A549 (cell line): ENCODE measurements around the gene ABCF1. TPM values are rescaled to one million over a fixed set of nuclear protein-coding genes. Genes with fewer than 3 reads are reported as not detected.

Experiments used
- ATAC-seq, 2 experiments: fragments of 200-7000 bp in 1 of 2; fragments of >200 bp in 1 of 2; cut with Nextera tagmentation in 1 of 2; cut with Tn5 transposase in 1 of 2; 3 replicates each; pipeline versions ENCODE4 v1.8.0 to v1.9.1; 2018 to 2020; ENCODE audit warnings: mild to moderate bottlenecking in 1 of 2, moderate library complexity in 1 of 2
- CTCF ChIA-PET: fragments of 300-600 bp; sonication (Branson Sonifier 250); formaldehyde crosslinking; extraction: SDS; loops from one replicate; lab custom pipeline; 2021; ENCODE audit warnings: antibody characterized with exemption, inconsistent platforms; lab: Yijun Ruan, JAX
- POLR2A ChIA-PET: fragments of 350-600 bp; formaldehyde crosslinking; extraction: SDS; loops from one replicate; lab custom pipeline; 2021; ENCODE audit warnings: antibody characterized with exemption, inconsistent platforms; lab: Yijun Ruan, JAX
- DNase-seq, 2 experiments: peaks; one replicate each; pipeline versions ENCODE4 v3.0.0 to v3.0.0-alpha.2; 2011 to 2016; ENCODE audit warnings: low read depth in 1 of 2, low spot score in 1 of 2
- FAIRE-seq: peaks from 2 replicates; lab custom pipeline; 2011; peaks lifted over from hg19 to GRCh38; lab: Jason Lieb, UNC
- H3K27ac ChIP-seq, 2 experiments: fragments of >200 bp; sonication (Bioruptor Twin); formaldehyde crosslinking; 3 replicates each; pipeline ENCODE4 v1.5.1; 2016 to 2017
- H3K4me1 ChIP-seq: fragments of >200 bp; sonication (Bioruptor Twin); formaldehyde crosslinking; 3 replicates; pipeline ENCODE4 v1.6.1; 2016
- H3K4me2 ChIP-seq: fragments of >200 bp; sonication (Bioruptor Twin); formaldehyde crosslinking; 3 replicates; pipeline ENCODE4 v1.6.1; 2016
- H3K4me3 ChIP-seq: fragments of >200 bp; sonication (Bioruptor Twin); formaldehyde crosslinking; 3 replicates; pipeline ENCODE4 v1.5.1; 2016
- H3K9me3 ChIP-seq: fragments of >200 bp; sonication (Bioruptor Twin); formaldehyde crosslinking; 3 replicates; pipeline ENCODE4 v1.6.1; 2016
- CBX2 ChIP-seq: fragments of 200-600 bp; sonication (generic); IDR thresholded peaks from 2 replicates; pipeline ENCODE4 v1.6.1; 2016; ENCODE audit warnings: low read depth, mild to moderate bottlenecking, borderline replicate concordance
- CHD2 ChIP-seq: fragments of 150-350 bp; IDR thresholded peaks from 2 replicates; pipeline ENCODE4 v1.6.1; 2014; ENCODE audit warnings: low read length; ENCODE audit not compliant: partially characterized antibody
- EHF ChIP-seq: fragments of 250-450 bp; sonication (Bioruptor Pico); IDR thresholded peaks from 2 replicates; pipeline ENCODE4 v1.5.0; 2020; ENCODE audit warnings: mild to moderate bottlenecking
- EHMT2 ChIP-seq: fragments of 200-600 bp; sonication (generic); IDR thresholded peaks from 2 replicates; pipeline ENCODE4 v1.6.1; 2016; ENCODE audit warnings: antibody characterized with exemption, low read depth, mild to moderate bottlenecking, moderate library complexity
- FOSL2 ChIP-seq, 2 experiments: fragments of 450-650 bp in 1 of 2; fragments of >200 bp in 1 of 2; sonication (Bioruptor Twin) in 1 of 2; formaldehyde crosslinking; IDR thresholded peaks; 2 replicates each; pipeline versions ENCODE4 v1.5.0 to v1.6.1; 2016 to 2020; ENCODE audit warnings: mild to moderate bottlenecking in 1 of 2, moderate library complexity in 1 of 2
- GATA3 ChIP-seq: IDR thresholded peaks from 2 replicates; pipeline ENCODE4 v1.6.1; 2012; ENCODE audit warnings: borderline replicate concordance
- HDAC2 ChIP-seq: fragments of 200-600 bp; sonication (generic); IDR thresholded peaks from 2 replicates; pipeline ENCODE4 v1.6.1; 2016
- HOXA7 ChIP-seq: fragments of 250-450 bp; sonication (Bioruptor Pico); IDR thresholded peaks from 2 replicates; pipeline ENCODE4 v1.5.0; 2020; ENCODE audit warnings: mild to moderate bottlenecking, moderate library complexity
- HOXB5 ChIP-seq: fragments of 250-450 bp; sonication (Bioruptor Pico); IDR thresholded peaks from 2 replicates; pipeline ENCODE4 v1.5.0; 2020; ENCODE audit warnings: mild to moderate bottlenecking, moderate library complexity
- KDM1A ChIP-seq: fragments of 200-600 bp; sonication (generic); IDR thresholded peaks from 2 replicates; pipeline ENCODE4 v1.6.1; 2016; ENCODE audit warnings: low read depth, mild to moderate bottlenecking
- MAFK ChIP-seq: fragments of 450-650 bp; IDR thresholded peaks from 2 replicates; pipeline ENCODE4 v1.6.1; 2014; ENCODE audit not compliant: partially characterized antibody
- MYC ChIP-seq: IDR thresholded peaks from 2 replicates; pipeline ENCODE4 v1.6.1; 2012; ENCODE audit warnings: mild to moderate bottlenecking, inconsistent platforms, low read length, improper control_type of control experiment, borderline replicate concordance
- NFE2L2 ChIP-seq: fragments of 150-350 bp; conservative IDR thresholded peaks from 2 replicates; pipeline ENCODE4 v1.6.1; 2014; ENCODE audit warnings: low read length
- NR3C1 ChIP-seq: fragments of >200 bp; sonication (Bioruptor Twin); formaldehyde crosslinking; IDR thresholded peaks from 3 replicates; pipeline ENCODE4 v1.6.1; 2017
- PHF8 ChIP-seq: fragments of 200-600 bp; sonication (generic); IDR thresholded peaks from 2 replicates; pipeline ENCODE4 v1.6.1; 2016; ENCODE audit warnings: low read depth, mild to moderate bottlenecking, antibody characterized with exemption, moderate library complexity, borderline replicate concordance
- RAD21 ChIP-seq, 2 experiments: fragments of >200 bp in 1 of 2; sonication (Bioruptor Twin) in 1 of 2; formaldehyde crosslinking in 1 of 2; IDR thresholded peaks in 1 of 2; conservative IDR thresholded peaks in 1 of 2; 2 replicates in 1 of 2; 3 replicates in 1 of 2; pipeline ENCODE4 v1.6.1; 2012 to 2018; ENCODE audit warnings: inconsistent platforms in 1 of 2
- RARB ChIP-seq: fragments of 250-450 bp; sonication (Bioruptor Pico); IDR thresholded peaks from 2 replicates; pipeline ENCODE4 v1.8.0; 2021; ENCODE audit warnings: mild to moderate bottlenecking, moderate library complexity
- SMC3 ChIP-seq: fragments of >200 bp; sonication (Bioruptor Twin); formaldehyde crosslinking; IDR thresholded peaks from 3 replicates; pipeline ENCODE4 v1.6.1; 2018; ENCODE audit warnings: inconsistent platforms
- SREBF2 ChIP-seq: fragments of 450-650 bp; IDR thresholded peaks from 2 replicates; pipeline ENCODE4 v1.6.1; 2014; ENCODE audit warnings: mild to moderate bottlenecking, moderate library complexity
- TFCP2L1 ChIP-seq: fragments of 250-450 bp; sonication (Bioruptor Pico); IDR thresholded peaks from 2 replicates; pipeline ENCODE4 v1.5.0; 2021; ENCODE audit warnings: mild to moderate bottlenecking
- ZC3H11A ChIP-seq: fragments of 450-650 bp; IDR thresholded peaks from 2 replicates; pipeline ENCODE4 v1.6.1; 2014; ENCODE audit warnings: antibody characterized with exemption, mild to moderate bottlenecking
- ZNF302 ChIP-seq: fragments of 250-450 bp; sonication (Bioruptor Pico); IDR thresholded peaks from 2 replicates; pipeline ENCODE4 v1.9.0; 2021; ENCODE audit warnings: inconsistent platforms, mild to moderate bottlenecking, moderate library complexity
- ZSCAN20 ChIP-seq: fragments of 250-450 bp; sonication (Bioruptor Pico); IDR thresholded peaks from 2 replicates; pipeline ENCODE4 v1.8.0; 2022; ENCODE audit warnings: mild to moderate bottlenecking, moderate library complexity
- WGBS: methylation state at CpG from one replicate; pipeline ENCODE4 v1.1.6; 2017; ENCODE audit errors: missing lambda C conversion rate; 5-methylcytosine and 5-hydroxymethylcytosine counted together
- polyA plus RNA-seq, 4 experiments: library from polyadenylated mRNA; depleted of rRNA in 3 of 4; stranded (reverse); fragments of >200 nt; fragmentation: RNase III in 1 of 4; extraction: RNeasy Plus Mini Kit Qiagen cat#74134 plus additional on column Dnase treatment in 1 of 4; gene quantifications; 2 replicates in 3 of 4; 3 replicates in 1 of 4; pipeline ENCODE4 v1.2.3, GENCODE V29; 2011 to 2017
- TF ChIP-seq, protein P1 (sequence below): fragments of >200 bp; sonication (Bioruptor Twin); formaldehyde crosslinking; IDR thresholded peaks from 3 replicates; pipeline ENCODE4 v1.6.1; 2016
- TF ChIP-seq, protein P2 (sequence below): fragments of 250-450 bp; sonication (Bioruptor Pico); IDR thresholded peaks from 2 replicates; pipeline ENCODE4 v1.5.0; 2020; ENCODE audit warnings: low read depth, mild to moderate bottlenecking, moderate library complexity
- TF ChIP-seq, protein P3 (sequence below): fragments of 450-650 bp; IDR thresholded peaks from 2 replicates; pipeline ENCODE4 v1.6.1; 2014; ENCODE audit warnings: antibody characterized with exemption
- TF ChIP-seq, protein P4 (sequence below): fragments of 150-350 bp; IDR thresholded peaks from 2 replicates; pipeline ENCODE4 v1.6.1; 2014; ENCODE audit warnings: low read depth, mild to moderate bottlenecking, low read length
- TF ChIP-seq, protein P5 (sequence below): IDR thresholded peaks from 2 replicates; pipeline ENCODE4 v1.6.1; 2012
- TF ChIP-seq, protein P6 (sequence below): fragments of 200-600 bp; sonication (generic); IDR thresholded peaks from 2 replicates; pipeline ENCODE4 v1.6.1; 2016; ENCODE audit warnings: antibody characterized with exemption, mild to moderate bottlenecking, moderate library complexity

Gene ABCF1
- polyA plus RNA-seq, 2 of the 4 experiments (the other 2 are of a cell fraction) = 31.0 to 72.0 TPM

DNA sequence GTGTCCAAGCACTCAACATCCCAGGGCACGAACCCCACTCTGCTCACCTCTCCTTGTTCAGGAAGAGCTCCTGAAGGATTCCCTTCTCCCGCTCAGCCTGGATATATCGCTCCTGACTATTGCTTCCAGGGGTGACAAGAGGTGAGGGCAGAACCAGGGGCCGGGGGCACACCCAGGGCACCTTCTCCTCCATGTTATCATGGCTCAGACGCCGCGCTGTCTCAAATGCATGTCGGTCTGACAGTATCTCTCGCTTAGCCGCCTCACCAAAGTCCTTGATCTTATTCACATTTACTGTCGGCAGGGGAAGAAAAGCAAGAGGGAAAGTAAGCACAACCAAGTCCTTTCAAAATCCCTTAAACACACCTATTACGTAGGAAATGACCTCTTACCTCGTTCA, 32.7 kb downstream of the ABCF1 start:
- FAIRE-seq = no peak
- TF ChIP-seq TFCP2L1 (CRISPR knock-in tag) (no peak), EHF (CRISPR knock-in tag) (no peak), RARB (CRISPR knock-in tag) (no peak), NFE2L2 (no peak), HDAC2 (no peak), EHMT2 (no peak), GATA3 (no peak), SREBF2 (no peak), ZNF302 (CRISPR knock-in tag) (no peak), FOSL2 (IDR thresholded peaks at IDR 0.05) (no peak), FOSL2 (CRISPR knock-in tag; IDR thresholded peaks at IDR 0.05) (no peak), HOXB5 (CRISPR knock-in tag) (no peak), MAFK (no peak), RAD21 (conservative IDR thresholded peaks at IDR 0.05 in 1 of 2, IDR thresholded peaks at IDR 0.05 in 1 of 2) (no peak), SMC3 (no peak)
- TF ChIP-seq, protein P1, sequence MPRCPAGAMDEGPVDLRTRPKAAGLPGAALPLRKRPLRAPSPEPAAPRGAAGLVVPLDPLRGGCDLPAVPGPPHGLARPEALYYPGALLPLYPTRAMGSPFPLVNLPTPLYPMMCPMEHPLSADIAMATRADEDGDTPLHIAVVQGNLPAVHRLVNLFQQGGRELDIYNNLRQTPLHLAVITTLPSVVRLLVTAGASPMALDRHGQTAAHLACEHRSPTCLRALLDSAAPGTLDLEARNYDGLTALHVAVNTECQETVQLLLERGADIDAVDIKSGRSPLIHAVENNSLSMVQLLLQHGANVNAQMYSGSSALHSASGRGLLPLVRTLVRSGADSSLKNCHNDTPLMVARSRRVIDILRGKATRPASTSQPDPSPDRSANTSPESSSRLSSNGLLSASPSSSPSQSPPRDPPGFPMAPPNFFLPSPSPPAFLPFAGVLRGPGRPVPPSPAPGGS = no peak
- H3K4me1 ChIP-seq = no peaks in the 10 kb centered on the region
- no peak for DNase-seq
- 95% methylated on average over 13 of the region's 13 CpGs for WGBS
- no peak overlapping the region for H3K4me2 ChIP-seq
- CTCF ChIA-PET = interaction anchor here (1.5 to 2.2 kb wide), 2 partner anchors 9 to 17 kb away, joined by 5 to 6 read pairs; no protein-coding TSS in a partner anchor
- no peak overlapping the region for H3K4me3 ChIP-seq
- no peaks in the 10 kb centered on the region for H3K9me3 ChIP-seq
- H3K27ac ChIP-seq = no peak overlapping the region
- POLR2A ChIA-PET = no interaction called here
- no peak for ATAC-seq

DNA sequence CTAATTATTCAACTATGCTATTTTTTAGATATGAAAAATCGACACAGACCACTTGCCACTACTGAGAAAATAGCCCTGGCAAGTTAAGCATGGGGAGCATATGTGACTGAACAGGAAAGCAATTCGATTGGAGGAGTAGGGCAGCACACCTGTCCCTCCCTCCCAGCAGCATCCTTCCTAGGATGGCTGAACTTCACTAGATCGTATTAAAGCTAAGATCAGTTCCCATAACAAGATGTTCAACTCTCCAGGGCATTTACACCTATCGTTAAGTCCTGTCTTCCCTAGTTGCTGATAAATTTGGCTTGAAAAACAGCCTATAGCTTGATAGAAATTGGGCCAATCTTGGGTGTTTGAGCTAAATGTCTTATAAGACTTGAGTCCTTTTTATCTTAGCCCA, 38.8 kb downstream of the ABCF1 start:
- ATAC-seq = no peak
- no peak overlapping the region for H3K4me3 ChIP-seq
- ChIA-PET POLR2A (no interaction called here), CTCF (interaction anchor here (1.3 to 1.9 kb wide), 4 partner anchors 12 to 128 kb away, joined by 4 to 5 read pairs (median 4); no protein-coding TSS in a partner anchor)
- no peak overlapping the region for H3K4me2 ChIP-seq
- FAIRE-seq = no peak
- peaks cover 33% of the 10 kb centered on the region for H3K4me1 ChIP-seq
- TF ChIP-seq, protein P2, sequence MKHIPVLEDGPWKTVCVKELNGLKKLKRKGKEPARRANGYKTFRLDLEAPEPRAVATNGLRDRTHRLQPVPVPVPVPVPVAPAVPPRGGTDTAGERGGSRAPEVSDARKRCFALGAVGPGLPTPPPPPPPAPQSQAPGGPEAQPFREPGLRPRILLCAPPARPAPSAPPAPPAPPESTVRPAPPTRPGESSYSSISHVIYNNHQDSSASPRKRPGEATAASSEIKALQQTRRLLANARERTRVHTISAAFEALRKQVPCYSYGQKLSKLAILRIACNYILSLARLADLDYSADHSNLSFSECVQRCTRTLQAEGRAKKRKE (CRISPR knock-in tag) = no peak
- TF ChIP-seq TFCP2L1 (CRISPR knock-in tag) (no peak), ZSCAN20 (CRISPR knock-in tag) (no peak), CHD2 (no peak), NR3C1 (no peak), PHF8 (no peak), ZC3H11A (no peak), KDM1A (no peak), MAFK (no peak), CBX2 (no peak), FOSL2 (IDR thresholded peaks at IDR 0.05) (no peak), FOSL2 (CRISPR knock-in tag; IDR thresholded peaks at IDR 0.05) (no peak), HOXA7 (CRISPR knock-in tag) (no peak), MYC (no peak)
- TF ChIP-seq, protein P3, sequence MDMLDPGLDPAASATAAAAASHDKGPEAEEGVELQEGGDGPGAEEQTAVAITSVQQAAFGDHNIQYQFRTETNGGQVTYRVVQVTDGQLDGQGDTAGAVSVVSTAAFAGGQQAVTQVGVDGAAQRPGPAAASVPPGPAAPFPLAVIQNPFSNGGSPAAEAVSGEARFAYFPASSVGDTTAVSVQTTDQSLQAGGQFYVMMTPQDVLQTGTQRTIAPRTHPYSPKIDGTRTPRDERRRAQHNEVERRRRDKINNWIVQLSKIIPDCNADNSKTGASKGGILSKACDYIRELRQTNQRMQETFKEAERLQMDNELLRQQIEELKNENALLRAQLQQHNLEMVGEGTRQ = no peak
- TF ChIP-seq, protein P4, sequence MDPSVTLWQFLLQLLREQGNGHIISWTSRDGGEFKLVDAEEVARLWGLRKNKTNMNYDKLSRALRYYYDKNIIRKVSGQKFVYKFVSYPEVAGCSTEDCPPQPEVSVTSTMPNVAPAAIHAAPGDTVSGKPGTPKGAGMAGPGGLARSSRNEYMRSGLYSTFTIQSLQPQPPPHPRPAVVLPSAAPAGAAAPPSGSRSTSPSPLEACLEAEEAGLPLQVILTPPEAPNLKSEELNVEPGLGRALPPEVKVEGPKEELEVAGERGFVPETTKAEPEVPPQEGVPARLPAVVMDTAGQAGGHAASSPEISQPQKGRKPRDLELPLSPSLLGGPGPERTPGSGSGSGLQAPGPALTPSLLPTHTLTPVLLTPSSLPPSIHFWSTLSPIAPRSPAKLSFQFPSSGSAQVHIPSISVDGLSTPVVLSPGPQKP = no peak
- TF ChIP-seq, protein P5, sequence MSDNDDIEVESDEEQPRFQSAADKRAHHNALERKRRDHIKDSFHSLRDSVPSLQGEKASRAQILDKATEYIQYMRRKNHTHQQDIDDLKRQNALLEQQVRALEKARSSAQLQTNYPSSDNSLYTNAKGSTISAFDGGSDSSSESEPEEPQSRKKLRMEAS = no peak
- TF ChIP-seq, protein P1 = no peak
- TF ChIP-seq, protein P6, sequence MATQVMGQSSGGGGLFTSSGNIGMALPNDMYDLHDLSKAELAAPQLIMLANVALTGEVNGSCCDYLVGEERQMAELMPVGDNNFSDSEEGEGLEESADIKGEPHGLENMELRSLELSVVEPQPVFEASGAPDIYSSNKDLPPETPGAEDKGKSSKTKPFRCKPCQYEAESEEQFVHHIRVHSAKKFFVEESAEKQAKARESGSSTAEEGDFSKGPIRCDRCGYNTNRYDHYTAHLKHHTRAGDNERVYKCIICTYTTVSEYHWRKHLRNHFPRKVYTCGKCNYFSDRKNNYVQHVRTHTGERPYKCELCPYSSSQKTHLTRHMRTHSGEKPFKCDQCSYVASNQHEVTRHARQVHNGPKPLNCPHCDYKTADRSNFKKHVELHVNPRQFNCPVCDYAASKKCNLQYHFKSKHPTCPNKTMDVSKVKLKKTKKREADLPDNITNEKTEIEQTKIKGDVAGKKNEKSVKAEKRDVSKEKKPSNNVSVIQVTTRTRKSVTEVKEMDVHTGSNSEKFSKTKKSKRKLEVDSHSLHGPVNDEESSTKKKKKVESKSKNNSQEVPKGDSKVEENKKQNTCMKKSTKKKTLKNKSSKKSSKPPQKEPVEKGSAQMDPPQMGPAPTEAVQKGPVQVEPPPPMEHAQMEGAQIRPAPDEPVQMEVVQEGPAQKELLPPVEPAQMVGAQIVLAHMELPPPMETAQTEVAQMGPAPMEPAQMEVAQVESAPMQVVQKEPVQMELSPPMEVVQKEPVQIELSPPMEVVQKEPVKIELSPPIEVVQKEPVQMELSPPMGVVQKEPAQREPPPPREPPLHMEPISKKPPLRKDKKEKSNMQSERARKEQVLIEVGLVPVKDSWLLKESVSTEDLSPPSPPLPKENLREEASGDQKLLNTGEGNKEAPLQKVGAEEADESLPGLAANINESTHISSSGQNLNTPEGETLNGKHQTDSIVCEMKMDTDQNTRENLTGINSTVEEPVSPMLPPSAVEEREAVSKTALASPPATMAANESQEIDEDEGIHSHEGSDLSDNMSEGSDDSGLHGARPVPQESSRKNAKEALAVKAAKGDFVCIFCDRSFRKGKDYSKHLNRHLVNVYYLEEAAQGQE = no peak
- no peaks in the 10 kb centered on the region for H3K9me3 ChIP-seq
- H3K27ac ChIP-seq = no peak overlapping the region
- 77% methylated on average over 4 of the region's 4 CpGs for WGBS
- no peak for DNase-seq
